Measurements from ENCODE around the gene NCKAP5.

Gene NCKAP5

DNA sequence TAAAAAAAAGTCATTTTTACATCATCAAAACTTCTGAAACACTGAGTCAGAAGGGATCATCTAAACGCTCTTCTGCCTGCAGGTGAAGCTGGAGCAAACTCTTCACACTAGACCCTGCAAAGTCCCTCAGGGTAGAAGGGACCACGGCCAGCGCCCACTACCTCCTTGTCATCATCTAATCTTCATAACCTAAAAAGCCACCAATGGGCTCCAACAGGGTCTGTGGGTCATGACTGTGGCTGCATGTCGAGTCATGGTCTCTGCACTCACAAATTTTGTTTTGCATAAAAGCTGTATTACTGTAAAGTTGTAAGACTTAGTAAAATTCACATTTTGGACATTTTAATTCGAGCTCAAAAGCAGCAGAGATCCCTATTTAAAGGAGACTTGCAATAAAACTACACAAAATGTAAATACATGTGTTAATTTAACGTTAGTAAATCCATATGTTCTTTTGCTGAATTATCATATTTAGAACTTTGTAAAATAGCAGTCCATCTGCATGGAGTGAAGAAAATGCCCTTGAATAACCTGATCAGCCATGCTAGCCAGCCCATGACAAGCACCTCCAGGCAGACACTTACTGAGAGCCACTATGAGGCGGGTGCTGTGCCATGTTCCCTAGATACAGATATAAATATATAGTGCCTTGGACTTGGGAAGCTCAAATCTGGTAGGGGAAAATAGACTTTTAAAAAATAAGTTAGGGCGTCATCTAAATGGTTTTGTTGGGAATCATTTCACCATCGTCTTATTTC is 461.0 kb downstream of the NCKAP5 start:
- no peak for DNase-seq (ENCODE audit: extremely low spot score)
- no peak for TF ChIP-seq CTCF (IDR thresholded peaks at IDR 0.05; ENCODE audit: control extremely low read depth, extremely low read depth, low read depth, missing control alignments)
- ChIA-PET POLR2A (no interaction called here), CTCF (interaction anchor here (0.7 kb wide), 1 partner anchor 39 kb away, joined by 3 read pairs; no protein-coding TSS in a partner anchor)

DNA sequence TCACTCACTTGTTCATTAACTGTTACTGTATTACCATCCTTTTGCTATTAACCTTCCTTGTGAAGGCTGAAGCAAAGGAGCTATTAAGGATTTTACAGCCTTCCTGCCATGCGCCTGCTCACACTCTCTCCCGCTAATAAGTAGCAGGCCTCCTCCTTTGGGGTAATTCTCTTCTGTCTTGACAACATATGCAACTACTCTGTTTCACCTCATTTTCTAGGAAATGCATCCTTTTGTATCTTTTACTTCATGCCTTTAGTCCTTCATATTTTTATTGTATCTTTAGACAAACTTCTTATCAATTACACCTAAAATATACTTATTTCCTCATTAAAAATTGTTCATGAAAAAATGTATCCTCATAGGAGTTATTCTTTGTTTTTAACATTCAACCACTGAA is 463.4 kb downstream of the NCKAP5 start:
- POLR2A ChIA-PET, result no interaction called here
- CTCF ChIA-PET, result no interaction called here
- no peak for TF ChIP-seq CTCF (IDR thresholded peaks at IDR 0.05; ENCODE audit: control extremely low read depth, extremely low read depth, low read depth, missing control alignments)
- DNase-seq (ENCODE audit: extremely low spot score), result no peak

- TF ChIP-seq CTCF (IDR thresholded peaks at IDR 0.05; ENCODE audit: control extremely low read depth, extremely low read depth, low read depth, missing control alignments), result no peak
- DNase-seq (ENCODE audit: extremely low spot score), result no peak
- POLR2A ChIA-PET, result no interaction called here
- CTCF ChIA-PET, result interaction anchor here (1.4 to 1.6 kb wide), 2 partner anchors 14 to 31 kb away, joined by 3 to 5 read pairs; no protein-coding TSS in a partner anchor
Measured at GRCh38 chr2:133098787-133099186, 469.5 kb downstream of the NCKAP5 start.

DNA sequence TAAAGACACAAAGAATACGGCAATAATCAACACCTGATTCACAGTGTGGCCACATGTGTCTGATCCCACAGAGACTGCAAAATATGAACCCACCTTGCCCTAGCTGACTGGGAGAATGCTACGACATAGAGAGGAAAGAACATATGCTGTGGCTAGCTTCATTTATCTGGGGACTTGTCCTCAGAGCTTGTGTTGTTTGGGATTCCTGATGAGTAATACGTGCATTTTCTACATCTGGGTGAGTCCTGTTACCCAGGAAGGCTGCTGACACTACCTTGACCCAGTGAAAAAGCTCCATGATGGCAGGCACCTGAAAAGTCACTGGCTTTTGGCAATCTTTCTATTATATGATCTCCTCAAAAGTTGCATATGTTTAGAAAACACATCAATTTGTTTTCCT is 470.6 kb downstream of the NCKAP5 start:
- ChIA-PET POLR2A (no interaction called here), CTCF (no interaction called here)
- no peak for DNase-seq (ENCODE audit: extremely low spot score)

GRCh38 chr2:133092571-133092970 is 475.7 kb downstream of the NCKAP5 start:
- DNase-seq (ENCODE audit: extremely low spot score), result no peak
- CTCF ChIA-PET, result interaction anchor here (1.2 kb wide), 1 partner anchor 21 kb away, joined by 3 read pairs; no protein-coding TSS in a partner anchor
- POLR2A ChIA-PET, result no interaction called here
- no peak for TF ChIP-seq CTCF (IDR thresholded peaks at IDR 0.05; ENCODE audit: control extremely low read depth, extremely low read depth, low read depth, missing control alignments)

More for the DNA sequence above, 470.6 kb downstream of the NCKAP5 start:
- no peak for TF ChIP-seq CTCF (IDR thresholded peaks at IDR 0.05; ENCODE audit: control extremely low read depth, extremely low read depth, low read depth, missing control alignments)

- no peak for DNase-seq (ENCODE audit: extremely low spot score)
- TF ChIP-seq CTCF (IDR thresholded peaks at IDR 0.05; ENCODE audit: control extremely low read depth, extremely low read depth, low read depth, missing control alignments), result no peak
- ChIA-PET POLR2A (no interaction called here), CTCF (interaction anchor here (0.9 kb wide), 1 partner anchor 33 kb away, joined by 3 read pairs; no protein-coding TSS in a partner anchor)
Measured at GRCh38 chr2:133090358-133090757, 477.9 kb downstream of the NCKAP5 start.
